A549 (cell line): Measurements from ENCODE around the gene SDHAF4. TPM values are rescaled to one million over a fixed set of nuclear protein-coding genes. Genes with fewer than 3 reads are reported as not detected.

Experiments
- ATAC-seq, 2 experiments: fragments of 200-7000 bp in 1 of 2; fragments of >200 bp in 1 of 2; cut with Nextera tagmentation in 1 of 2; cut with Tn5 transposase in 1 of 2; 3 replicates each; pipeline versions ENCODE4 v1.8.0 to v1.9.1; 2018 to 2020; ENCODE audit warnings: mild to moderate bottlenecking in 1 of 2, moderate library complexity in 1 of 2
- CTCF ChIA-PET: fragments of 300-600 bp; sonication (Branson Sonifier 250); formaldehyde crosslinking; extraction: SDS; loops from one replicate; lab custom pipeline; 2021; ENCODE audit warnings: antibody characterized with exemption, inconsistent platforms; lab: Yijun Ruan, JAX
- POLR2A ChIA-PET: fragments of 350-600 bp; formaldehyde crosslinking; extraction: SDS; loops from one replicate; lab custom pipeline; 2021; ENCODE audit warnings: antibody characterized with exemption, inconsistent platforms; lab: Yijun Ruan, JAX
- DNase-seq, 2 experiments: peaks; one replicate each; pipeline versions ENCODE4 v3.0.0 to v3.0.0-alpha.2; 2011 to 2016; ENCODE audit warnings: low read depth in 1 of 2, low spot score in 1 of 2
- FAIRE-seq: peaks from 2 replicates; lab custom pipeline; 2011; peaks lifted over from hg19 to GRCh38; lab: Jason Lieb, UNC
- H3K27ac ChIP-seq, 2 experiments: fragments of >200 bp; sonication (Bioruptor Twin); formaldehyde crosslinking; 3 replicates each; pipeline ENCODE4 v1.5.1; 2016 to 2017
- H3K4me1 ChIP-seq: fragments of >200 bp; sonication (Bioruptor Twin); formaldehyde crosslinking; 3 replicates; pipeline ENCODE4 v1.6.1; 2016
- H3K4me2 ChIP-seq: fragments of >200 bp; sonication (Bioruptor Twin); formaldehyde crosslinking; 3 replicates; pipeline ENCODE4 v1.6.1; 2016
- H3K4me3 ChIP-seq: fragments of >200 bp; sonication (Bioruptor Twin); formaldehyde crosslinking; 3 replicates; pipeline ENCODE4 v1.5.1; 2016
- H3K9me3 ChIP-seq: fragments of >200 bp; sonication (Bioruptor Twin); formaldehyde crosslinking; 3 replicates; pipeline ENCODE4 v1.6.1; 2016
- ATOH8 ChIP-seq: fragments of 250-450 bp; sonication (Bioruptor Pico); IDR thresholded peaks from 2 replicates; pipeline ENCODE4 v1.5.0; 2020; ENCODE audit warnings: low read depth, mild to moderate bottlenecking, moderate library complexity
- CBX2 ChIP-seq: fragments of 200-600 bp; sonication (generic); IDR thresholded peaks from 2 replicates; pipeline ENCODE4 v1.6.1; 2016; ENCODE audit warnings: low read depth, mild to moderate bottlenecking, borderline replicate concordance
- CBX8 ChIP-seq: fragments of 200-600 bp; sonication (generic); IDR thresholded peaks from 2 replicates; pipeline ENCODE4 v1.6.1; 2016
- CEBPB ChIP-seq, 2 experiments: fragments of >200 bp in 1 of 2; sonication (Bioruptor Twin) in 1 of 2; formaldehyde crosslinking in 1 of 2; IDR thresholded peaks; 2 replicates each; pipeline ENCODE4 v1.6.1; 2012 to 2016
- EHF ChIP-seq: fragments of 250-450 bp; sonication (Bioruptor Pico); IDR thresholded peaks from 2 replicates; pipeline ENCODE4 v1.5.0; 2020; ENCODE audit warnings: mild to moderate bottlenecking
- EHMT2 ChIP-seq: fragments of 200-600 bp; sonication (generic); IDR thresholded peaks from 2 replicates; pipeline ENCODE4 v1.6.1; 2016; ENCODE audit warnings: antibody characterized with exemption, low read depth, mild to moderate bottlenecking, moderate library complexity
- ELK1 ChIP-seq: fragments of 150-350 bp; IDR thresholded peaks from 2 replicates; pipeline ENCODE4 v1.6.1; 2014; ENCODE audit warnings: low read depth, mild to moderate bottlenecking, low read length
- GATA3 ChIP-seq: IDR thresholded peaks from 2 replicates; pipeline ENCODE4 v1.6.1; 2012; ENCODE audit warnings: borderline replicate concordance
- HMGXB4 ChIP-seq: fragments of 250-450 bp; sonication (Bioruptor Pico); IDR thresholded peaks from 2 replicates; pipeline ENCODE4 v1.5.0; 2021; ENCODE audit warnings: mild to moderate bottlenecking, moderate library complexity, borderline replicate concordance
- HOXB13 ChIP-seq: fragments of 250-450 bp; sonication (Bioruptor Pico); IDR thresholded peaks from 2 replicates; pipeline ENCODE4 v1.5.0; 2020; ENCODE audit warnings: low read depth, mild to moderate bottlenecking, moderate library complexity
- JUN ChIP-seq, 2 experiments: fragments of >200 bp; sonication (Bioruptor Twin); formaldehyde crosslinking; IDR thresholded peaks; 2 replicates in 1 of 2; 3 replicates in 1 of 2; pipeline ENCODE4 v1.6.1; 2016 to 2017
- MAZ ChIP-seq: fragments of 150-350 bp; IDR thresholded peaks from 2 replicates; pipeline ENCODE4 v1.6.1; 2014; ENCODE audit warnings: antibody characterized with exemption, low read depth, low read length, borderline replicate concordance
- NPAS2 ChIP-seq: fragments of 250-450 bp; sonication (Bioruptor Pico); IDR thresholded peaks from 2 replicates; pipeline ENCODE4 v1.8.0; 2022; ENCODE audit warnings: mild to moderate bottlenecking, moderate library complexity, borderline replicate concordance
- RARB ChIP-seq: fragments of 250-450 bp; sonication (Bioruptor Pico); IDR thresholded peaks from 2 replicates; pipeline ENCODE4 v1.8.0; 2021; ENCODE audit warnings: mild to moderate bottlenecking, moderate library complexity
- TFCP2L1 ChIP-seq: fragments of 250-450 bp; sonication (Bioruptor Pico); IDR thresholded peaks from 2 replicates; pipeline ENCODE4 v1.5.0; 2021; ENCODE audit warnings: mild to moderate bottlenecking
- USF2 ChIP-seq: fragments of 450-650 bp; IDR thresholded peaks from 2 replicates; pipeline ENCODE4 v1.6.1; 2014; ENCODE audit warnings: antibody characterized with exemption
- ZC3H11A ChIP-seq: fragments of 450-650 bp; IDR thresholded peaks from 2 replicates; pipeline ENCODE4 v1.6.1; 2014; ENCODE audit warnings: antibody characterized with exemption, mild to moderate bottlenecking
- ZFP36 ChIP-seq: fragments of 450-650 bp; IDR thresholded peaks from 2 replicates; pipeline ENCODE4 v1.6.1; 2014; ENCODE audit warnings: borderline replicate concordance; ENCODE audit not compliant: partially characterized antibody
- WGBS: methylation state at CpG from one replicate; pipeline ENCODE4 v1.1.6; 2017; ENCODE audit errors: missing lambda C conversion rate; 5-methylcytosine and 5-hydroxymethylcytosine counted together
- polyA plus RNA-seq, 4 experiments: library from polyadenylated mRNA; depleted of rRNA in 3 of 4; stranded (reverse); fragments of >200 nt; fragmentation: RNase III in 1 of 4; extraction: RNeasy Plus Mini Kit Qiagen cat#74134 plus additional on column Dnase treatment in 1 of 4; gene quantifications; 2 replicates in 3 of 4; 3 replicates in 1 of 4; pipeline ENCODE4 v1.2.3, GENCODE V29; 2011 to 2017

Gene SDHAF4
- polyA plus RNA-seq, 2 of the 4 experiments (the other 2 are of a cell fraction): 9.6 to 14.1 TPM

- Histone ChIP-seq H3K4me3 (no peak overlapping the region), H3K27ac (no peak overlapping the region), H3K9me3 (no peaks in the 10 kb centered on the region), H3K4me1 (no peaks in the 10 kb centered on the region), H3K4me2 (no peak overlapping the region)
- no peak for ATAC-seq
- WGBS: 86% methylated on average over 15 of the region's 36 CpGs
- CTCF ChIA-PET: no interaction called here
- POLR2A ChIA-PET: no interaction called here
- no peak for DNase-seq
- TF ChIP-seq ELK1: no peak
- no peak for TF ChIP-seq ATOH8 (CRISPR knock-in tag)
- no peak for TF ChIP-seq ZFP36
- no peak for TF ChIP-seq CBX2
- TF ChIP-seq CEBPB (IDR thresholded peaks at IDR 0.05): no peak
- no peak for TF ChIP-seq USF2
- TF ChIP-seq RARB: no peak
- no peak for TF ChIP-seq TFCP2L1 (CRISPR knock-in tag)
- TF ChIP-seq EHF (CRISPR knock-in tag): no peak
- no peak for TF ChIP-seq JUN (IDR thresholded peaks at IDR 0.05)
- no peak for TF ChIP-seq CBX8
- TF ChIP-seq GATA3: no peak
- no peak for TF ChIP-seq EHMT2
- no peak for TF ChIP-seq MAZ
- no peak for TF ChIP-seq NPAS2 (CRISPR knock-in tag)
- TF ChIP-seq HOXB13 (CRISPR knock-in tag): no peak
- TF ChIP-seq ZC3H11A: no peak
- no peak for FAIRE-seq
Measured at GRCh38 chr6:70627500-70628254, 60.9 kb downstream of the SDHAF4 start.

- WGBS: 68% methylated on average over 1 of the region's 1 CpG
- POLR2A ChIA-PET: no interaction called here
- CTCF ChIA-PET: no interaction called here
Measured at GRCh38 chr6:70629929-70630328, 63.2 kb downstream of the SDHAF4 start.

More at GRCh38 chr6:70629929-70630328, 63.2 kb downstream of the SDHAF4 start:
- no peak for FAIRE-seq
- ATAC-seq: no peak
- Histone ChIP-seq H3K4me3 (no peak overlapping the region), H3K4me1 (no peaks in the 10 kb centered on the region), H3K9me3 (no peaks in the 10 kb centered on the region), H3K4me2 (no peak overlapping the region), H3K27ac (no peak overlapping the region)
- DNase-seq: no peak
- TF ChIP-seq HMGXB4 (CRISPR knock-in tag): no peak
